ENCODE measurements around the gene IMMP2L.
"Not testable (repeated sequence)": the region's sequence is repeated elsewhere in the genome, so short reads cannot be mapped to it uniquely, and the experiment has no call there.

IMMP2L gene

GRCh38 chr7:111092406-111093236 is 469.7 kb downstream of the IMMP2L start:
- no peak for DNase-seq

GRCh38 chr7:111091593-111092358 is 470.5 kb downstream of the IMMP2L start:
- DNase-seq = peak in 1 of 5 donors; percentile 37

- DNase-seq = peak in 2 of 5 donors; percentile 21 to 78
These were observed 471.4 kb downstream of the IMMP2L start, which contains the start of gene LRRN3 for GRCh38 chr7:111090846-111091245. TSS of gene LRRN3 (plus strand) at chr7:111091127. CDS start at chr7:111122773, 31,646 bp downstream.

- DNase-seq = peak in 1 of 5 donors; percentile 68
These were observed 472.4 kb downstream of the IMMP2L start for GRCh38 chr7:111089822-111090426.

GRCh38 chr7:111088328-111088727 is 474.0 kb downstream of the IMMP2L start:
- DNase-seq = no peak

- DNase-seq = peak in 1 of 5 donors; percentile 61
These were observed 475.8 kb downstream of the IMMP2L start for GRCh38 chr7:111086532-111086931.

GRCh38 chr7:111085356-111085755 is 476.9 kb downstream of the IMMP2L start:
- DNase-seq = no peak

- DNase-seq = peak in 3 of 5 donors; percentile 11 to 96 (median 31)
These were observed 478.9 kb downstream of the IMMP2L start for GRCh38 chr7:111083413-111083812.

- peak in 1 of 5 donors; percentile 20 for DNase-seq
These were observed 479.9 kb downstream of the IMMP2L start for GRCh38 chr7:111082351-111082750.

- DNase-seq = peak in 1 of 5 donors; percentile 55
These were observed 480.6 kb downstream of the IMMP2L start for GRCh38 chr7:111081546-111082267.

- DNase-seq = peak in 1 of 5 donors; percentile 33
These were observed 481.7 kb downstream of the IMMP2L start for GRCh38 chr7:111080495-111081105.

- DNase-seq = peak in 1 of 5 donors; percentile 11
These were observed 485.3 kb downstream of the IMMP2L start for GRCh38 chr7:111077001-111077400.

GRCh38 chr7:111076205-111076604 is 486.1 kb downstream of the IMMP2L start:
- peak in 1 of 5 donors; percentile 61 for DNase-seq

- no peak for DNase-seq
These were observed 486.8 kb downstream of the IMMP2L start for GRCh38 chr7:111075498-111075897.

- no peak for DNase-seq
These were observed 487.5 kb downstream of the IMMP2L start for GRCh38 chr7:111074748-111075146.

- DNase-seq = peak in 1 of 5 donors; percentile 59
These were observed 488.1 kb downstream of the IMMP2L start for GRCh38 chr7:111074071-111074747.

GRCh38 chr7:111072658-111073057 is 489.6 kb downstream of the IMMP2L start:
- DNase-seq = not testable (repeated sequence)

GRCh38 chr7:111071556-111071955 is 490.7 kb downstream of the IMMP2L start:
- DNase-seq = no peak

- DNase-seq = no peak
These were observed 493.7 kb downstream of the IMMP2L start for GRCh38 chr7:111068618-111069017.

GRCh38 chr7:111067682-111068081 is 494.6 kb downstream of the IMMP2L start:
- DNase-seq = no peak

GRCh38 chr7:111067251-111067650 is 495.0 kb downstream of the IMMP2L start:
- no peak for DNase-seq

Measured in T-helper 1 cell (primary cell).